Activated naive CD4-positive, alpha-beta T cell (primary cell): Measurements from ENCODE around the gene TBCA.

Experiments
- DNase-seq, 4 experiments: peaks; one replicate each; lab custom pipeline; 2025; lab: John Stamatoyannopoulos, UW

TBCA gene

GRCh38 chr5:77775790-77776553 lies at the start of gene TBCA:
TSS of gene TBCA (minus strand) at chr5:77776339. CDS start at chr5:77776257, 82 bp downstream.
- DNase-seq = peak; percentile 70 to 88 (median 76)

GRCh38 chr5:77824981-77825380 lies 48.8 kb upstream of the TBCA start:
- DNase-seq = no peak

- DNase-seq = no peak
These were observed 40.5 kb upstream of the TBCA start for GRCh38 chr5:77816686-77817085.

- DNase-seq = no peak
These were observed 36.9 kb upstream of the TBCA start for GRCh38 chr5:77812926-77813589.

GRCh38 chr5:77806213-77806843 lies 30.2 kb upstream of the TBCA start:
- DNase-seq = no peak

GRCh38 chr5:77798456-77798855 lies 22.3 kb upstream of the TBCA start:
- no peak for DNase-seq

GRCh38 chr5:77797136-77797535 lies 21.0 kb upstream of the TBCA start:
- no peak for DNase-seq

GRCh38 chr5:77795846-77796245 lies 19.7 kb upstream of the TBCA start:
- no peak for DNase-seq

GRCh38 chr5:77795268-77795667 lies 19.1 kb upstream of the TBCA start:
- DNase-seq = no peak

GRCh38 chr5:77791926-77792325 lies 15.8 kb upstream of the TBCA start:
- no peak for DNase-seq

- DNase-seq = no peak
These were observed 15.2 kb upstream of the TBCA start for GRCh38 chr5:77791356-77791755.

- DNase-seq = no peak
These were observed 9.1 kb upstream of the TBCA start for GRCh38 chr5:77785229-77785628.

- DNase-seq = no peak
These were observed 8.6 kb upstream of the TBCA start for GRCh38 chr5:77784735-77785134.

- no peak for DNase-seq
These were observed 4.9 kb upstream of the TBCA start for GRCh38 chr5:77781076-77781475.

- DNase-seq = no peak
These were observed 2.8 kb upstream of the TBCA start for GRCh38 chr5:77778881-77779438.

- no peak for DNase-seq
These were observed 2.3 kb upstream of the TBCA start for GRCh38 chr5:77778398-77778797.

- DNase-seq = no peak
These were observed 1.8 kb upstream of the TBCA start for GRCh38 chr5:77777911-77778310.

GRCh38 chr5:77777281-77777892 lies 1.2 kb upstream of the TBCA start:
- no peak for DNase-seq

- no peak for DNase-seq
These were observed 541 bp upstream of the TBCA start for GRCh38 chr5:77776554-77777206.

GRCh38 chr5:77774981-77775789 lies 954 bp downstream of the TBCA start:
- peak in 2 of 4 experiments; percentile 29 to 37 for DNase-seq

GRCh38 chr5:77773734-77774280 lies 2.3 kb downstream of the TBCA start:
- DNase-seq = no peak
